Measurements from ENCODE around the gene PTCD2. TPM values are rescaled to one million over a fixed set of nuclear protein-coding genes. Genes with fewer than 3 reads are reported as not detected.

The PTCD2 gene
- total RNA-seq, 1 experiment from 2014 or later: 19.3 TPM

DNA sequence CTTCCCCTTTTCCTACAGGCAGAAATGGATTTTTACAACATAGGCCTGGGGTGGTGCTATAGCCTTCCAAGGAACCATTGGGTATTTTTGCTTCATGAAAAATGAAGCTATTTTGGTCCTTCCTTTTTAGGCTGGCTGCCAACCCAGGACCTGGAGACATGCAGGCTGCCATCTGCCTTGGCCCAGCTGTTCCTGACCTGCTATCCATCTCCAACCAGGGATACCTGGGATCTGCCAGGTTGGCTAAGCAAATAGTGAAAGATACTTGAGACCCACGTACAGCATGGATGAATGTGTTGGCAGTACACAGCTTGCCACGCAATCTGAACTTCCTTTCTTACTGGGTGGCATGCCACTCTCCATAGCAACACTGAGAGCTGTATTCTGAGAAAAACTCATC lies 31.2 kb upstream of the PTCD2 start:
- H3K9me2 ChIP-seq (ENCODE audit: insufficient read depth): no peaks in the 10 kb centered on the region
- no peak overlapping the region for H3K4me2 ChIP-seq (ENCODE audit: low read length)
- H4K20me1 ChIP-seq (ENCODE audit: insufficient read depth): no peaks in the 10 kb centered on the region
- H3K36me3 ChIP-seq (ENCODE audit: control insufficient read depth in 1 of 2, insufficient read depth in 2 of 2, low read length in 2 of 2): peaks cover 2 to 18% of the 10 kb centered on the region in 2 experiments; a peak in 3 of 4 replicates
- ChIA-PET RAD21 (ENCODE audit: low non-redundant PET in 1 of 2, low total read pairs in 2 of 2, uncharacterized antibody in 2 of 2, unreplicated experiment in 2 of 2) (no interaction called here), POLR2A (no interaction called here), CTCF (interaction anchor here (0.9 kb wide), 1 partner anchor 8 kb away, joined by 4 read pairs; no protein-coding TSS in a partner anchor)
- no peaks in the 10 kb centered on the region for H3K4me1 ChIP-seq (ENCODE audit: control insufficient read depth in 1 of 2, insufficient read depth in 2 of 2, low read length in 2 of 2)
- DNase-seq (ENCODE audit: low read depth, low spot score) (no peak), ATAC-seq (no peak)
- intact Hi-C loops (cut with micrococcal nuclease): no loop called here
- H3K27me3 ChIP-seq (ENCODE audit: insufficient read depth, low read length): no peaks in the 10 kb centered on the region
- no TSS peak for BruUV-seq (replicated peaks)
- no peaks in the 10 kb centered on the region for H3K9me3 ChIP-seq (ENCODE audit: control insufficient read depth in 1 of 2, insufficient read depth in 1 of 2, low read depth in 1 of 2, low read length in 2 of 2)
- no peak overlapping the region for H3K9ac ChIP-seq (ENCODE audit: low read length)
- peaks cover 39% of the 10 kb centered on the region for H3K79me2 ChIP-seq (ENCODE audit: insufficient read depth, low read length)
- no peak overlapping the region for H3K27ac ChIP-seq (ENCODE audit: low read depth, low read length)
- no peak for TF ChIP-seq SIN3A (IDR thresholded peaks at IDR 0.05; ENCODE audit: low read depth)
- TF ChIP-seq RAD21 (IDR thresholded peaks at IDR 0.05; ENCODE audit: low read depth): no peak
- TF ChIP-seq TCF7L2 (IDR thresholded peaks at IDR 0.05; ENCODE audit: borderline replicate concordance, extremely low read depth, insufficient read depth, insufficient read length): no peak
- no peak for TF ChIP-seq EGR1 (IDR thresholded peaks at IDR 0.05; ENCODE audit: low read depth)
- TF ChIP-seq ELF1 (IDR thresholded peaks at IDR 0.05; ENCODE audit: borderline replicate concordance, low read depth): no peak
- TF ChIP-seq, protein P1, sequence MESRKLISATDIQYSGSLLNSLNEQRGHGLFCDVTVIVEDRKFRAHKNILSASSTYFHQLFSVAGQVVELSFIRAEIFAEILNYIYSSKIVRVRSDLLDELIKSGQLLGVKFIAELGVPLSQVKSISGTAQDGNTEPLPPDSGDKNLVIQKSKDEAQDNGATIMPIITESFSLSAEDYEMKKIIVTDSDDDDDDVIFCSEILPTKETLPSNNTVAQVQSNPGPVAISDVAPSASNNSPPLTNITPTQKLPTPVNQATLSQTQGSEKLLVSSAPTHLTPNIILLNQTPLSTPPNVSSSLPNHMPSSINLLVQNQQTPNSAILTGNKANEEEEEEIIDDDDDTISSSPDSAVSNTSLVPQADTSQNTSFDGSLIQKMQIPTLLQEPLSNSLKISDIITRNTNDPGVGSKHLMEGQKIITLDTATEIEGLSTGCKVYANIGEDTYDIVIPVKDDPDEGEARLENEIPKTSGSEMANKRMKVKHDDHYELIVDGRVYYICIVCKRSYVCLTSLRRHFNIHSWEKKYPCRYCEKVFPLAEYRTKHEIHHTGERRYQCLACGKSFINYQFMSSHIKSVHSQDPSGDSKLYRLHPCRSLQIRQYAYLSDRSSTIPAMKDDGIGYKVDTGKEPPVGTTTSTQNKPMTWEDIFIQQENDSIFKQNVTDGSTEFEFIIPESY (IDR thresholded peaks at IDR 0.05; ENCODE audit: extremely low read depth, insufficient replicate concordance, low read length): no peak
- no peak for TF ChIP-seq EZH2phosphoT487 (IDR thresholded peaks at IDR 0.05; ENCODE audit: borderline replicate concordance)
- no peak for TF ChIP-seq CBX3 (IDR thresholded peaks at IDR 0.05; ENCODE audit: low read depth)
- no peak for TF ChIP-seq CEBPB (IDR thresholded peaks at IDR 0.05; ENCODE audit: low read depth)
- TF ChIP-seq SRF (IDR thresholded peaks at IDR 0.05; ENCODE audit: low read depth): no peak
- no peak for TF ChIP-seq FOSL1 (IDR thresholded peaks at IDR 0.05; ENCODE audit: low read depth)
- TF ChIP-seq, protein P2, sequence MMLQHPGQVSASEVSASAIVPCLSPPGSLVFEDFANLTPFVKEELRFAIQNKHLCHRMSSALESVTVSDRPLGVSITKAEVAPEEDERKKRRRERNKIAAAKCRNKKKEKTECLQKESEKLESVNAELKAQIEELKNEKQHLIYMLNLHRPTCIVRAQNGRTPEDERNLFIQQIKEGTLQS (IDR thresholded peaks at IDR 0.05): no peak
- TF ChIP-seq JUND (IDR thresholded peaks at IDR 0.05): no peak
- no peak for TF ChIP-seq ZNF274 (IDR thresholded peaks at IDR 0.05; ENCODE audit: low read depth, low read length)
- TF ChIP-seq EZH2 (IDR thresholded peaks at IDR 0.05): no peak
- no peak for TF ChIP-seq ZFX (IDR thresholded peaks at IDR 0.05)
- TF ChIP-seq, protein P3, sequence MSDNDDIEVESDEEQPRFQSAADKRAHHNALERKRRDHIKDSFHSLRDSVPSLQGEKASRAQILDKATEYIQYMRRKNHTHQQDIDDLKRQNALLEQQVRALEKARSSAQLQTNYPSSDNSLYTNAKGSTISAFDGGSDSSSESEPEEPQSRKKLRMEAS (IDR thresholded peaks at IDR 0.05): no peak
- no peak for TF ChIP-seq POLR2A (IDR thresholded peaks at IDR 0.05; ENCODE audit: borderline replicate concordance, extremely low read depth, insufficient read depth, insufficient read length)
- no peak overlapping the region for H2AFZ ChIP-seq (ENCODE audit: low read depth, low read length, poor library complexity, severe bottlenecking)
- H3K4me3 ChIP-seq (replicated peaks in 1 of 2; ENCODE audit: low read depth in 1 of 2, low read length in 2 of 2): no peak overlapping the region

Data from HCT116 (cell line).